ENCODE measurements around the gene GUCD1.
A peak's percentile ranks its signal among the peaks of the same experiment; 100 is the strongest.

The GUCD1 gene

DNA sequence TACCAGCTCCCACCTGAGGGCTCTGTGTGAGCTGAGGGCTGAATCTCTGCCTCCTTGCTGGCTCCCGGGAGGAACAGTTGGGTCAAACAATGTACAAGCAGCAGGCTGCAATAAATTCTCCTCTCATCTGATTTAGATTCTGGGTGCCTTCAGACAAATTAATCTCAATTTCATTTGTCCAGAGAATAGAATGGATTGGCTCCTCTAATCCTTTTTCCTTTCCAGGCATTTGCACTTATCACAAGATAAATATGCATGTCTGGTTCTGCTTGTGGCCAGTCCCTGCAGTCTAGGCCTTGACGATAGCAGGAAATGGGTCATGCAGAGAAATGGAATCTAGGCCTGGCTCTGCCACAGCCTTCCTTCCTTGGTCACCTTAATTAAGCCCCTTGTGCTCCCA, 31.1 kb downstream of the GUCD1 start:
- no peak for DNase-seq

DNA sequence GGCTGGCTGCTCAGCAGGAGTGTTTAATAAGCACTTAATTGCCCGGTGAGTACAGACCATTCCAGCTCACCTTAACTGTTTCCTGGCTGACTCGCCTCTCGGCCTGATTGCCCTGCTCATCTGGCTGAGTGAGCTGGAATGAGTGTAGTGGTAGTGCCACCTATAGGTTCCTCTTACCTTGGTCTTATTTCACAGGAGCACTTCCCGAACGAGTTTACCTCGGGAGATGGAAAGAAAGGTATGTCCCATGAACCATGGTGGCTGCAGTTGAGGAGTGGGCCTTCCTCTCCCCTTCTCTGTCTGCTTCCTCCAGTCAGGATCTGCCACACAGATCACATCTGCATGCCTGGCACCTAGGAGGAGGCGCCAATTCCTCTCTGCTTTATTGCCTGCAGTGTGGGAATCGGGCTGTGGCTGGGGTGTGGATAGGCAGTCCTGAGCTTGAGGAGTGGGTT, 33.1 kb downstream of the GUCD1 start:
- DNase-seq = peak; percentile 90

- DNase-seq = no peak
These were observed 35.4 kb downstream of the GUCD1 start for GRCh38 chr22:24519496-24519895.

GRCh38 chr22:24518771-24519485, 36.0 kb downstream of the GUCD1 start:
- DNase-seq = no peak

DNA sequence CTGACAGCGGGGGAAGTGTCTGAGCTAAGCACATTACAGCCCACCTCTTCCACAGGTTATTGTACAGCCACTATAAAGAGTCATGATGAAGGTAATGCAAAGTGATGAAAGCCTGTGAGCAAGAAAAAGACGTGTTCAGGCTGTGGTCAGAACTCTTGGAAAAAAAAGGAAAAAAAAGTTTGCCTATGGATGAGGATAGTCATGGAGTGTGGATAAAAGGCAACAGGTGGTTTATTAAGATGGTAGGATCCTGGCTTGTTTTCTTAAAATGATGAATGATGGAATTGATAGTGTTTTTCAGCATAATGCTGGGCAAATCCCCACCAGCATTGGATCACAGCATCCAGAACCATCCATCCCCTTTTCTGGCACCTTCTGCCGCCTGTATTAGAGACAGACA, 36.7 kb downstream of the GUCD1 start:
- no peak for DNase-seq

- no peak for DNase-seq
These were observed 37.5 kb downstream of the GUCD1 start for GRCh38 chr22:24517446-24517845.

DNA sequence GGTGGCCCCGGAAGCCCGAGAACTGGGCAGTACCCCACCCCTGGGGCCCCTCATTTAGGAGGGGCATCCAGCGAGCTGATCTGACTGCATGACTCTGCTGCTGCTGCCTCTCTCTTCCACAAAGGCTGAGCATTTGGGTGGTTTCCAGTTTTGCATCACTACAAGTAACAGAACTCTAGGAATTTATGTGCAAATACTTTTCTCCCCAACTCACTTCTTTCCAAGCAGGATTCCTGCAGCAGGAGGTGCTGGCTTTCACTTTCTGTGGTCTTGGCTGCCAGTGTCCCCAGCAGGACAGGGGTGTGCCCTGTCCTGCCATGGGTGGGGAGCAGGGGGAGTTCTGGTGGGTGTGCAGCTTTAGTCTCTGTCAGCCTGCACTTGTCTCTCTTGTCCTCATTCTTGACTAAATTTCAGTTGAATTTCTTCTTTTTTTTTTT, 38.6 kb downstream of the GUCD1 start:
- no peak for DNase-seq

DNA sequence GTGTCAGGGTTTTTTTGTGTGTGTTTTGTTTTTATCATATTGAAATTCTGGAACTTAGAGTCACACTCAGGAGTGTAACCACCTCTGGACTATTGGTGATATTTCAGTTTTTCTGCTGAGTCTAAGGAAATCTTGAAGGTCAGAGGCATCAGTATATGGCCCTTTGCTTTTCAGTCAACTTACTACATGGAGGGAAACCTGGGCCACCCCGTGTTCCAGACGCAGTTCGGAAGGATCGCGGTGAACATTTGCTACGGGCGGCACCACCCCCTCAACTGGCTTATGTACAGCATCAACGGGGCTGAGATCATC, 40.0 kb downstream of the GUCD1 start:
- no peak for DNase-seq

DNA sequence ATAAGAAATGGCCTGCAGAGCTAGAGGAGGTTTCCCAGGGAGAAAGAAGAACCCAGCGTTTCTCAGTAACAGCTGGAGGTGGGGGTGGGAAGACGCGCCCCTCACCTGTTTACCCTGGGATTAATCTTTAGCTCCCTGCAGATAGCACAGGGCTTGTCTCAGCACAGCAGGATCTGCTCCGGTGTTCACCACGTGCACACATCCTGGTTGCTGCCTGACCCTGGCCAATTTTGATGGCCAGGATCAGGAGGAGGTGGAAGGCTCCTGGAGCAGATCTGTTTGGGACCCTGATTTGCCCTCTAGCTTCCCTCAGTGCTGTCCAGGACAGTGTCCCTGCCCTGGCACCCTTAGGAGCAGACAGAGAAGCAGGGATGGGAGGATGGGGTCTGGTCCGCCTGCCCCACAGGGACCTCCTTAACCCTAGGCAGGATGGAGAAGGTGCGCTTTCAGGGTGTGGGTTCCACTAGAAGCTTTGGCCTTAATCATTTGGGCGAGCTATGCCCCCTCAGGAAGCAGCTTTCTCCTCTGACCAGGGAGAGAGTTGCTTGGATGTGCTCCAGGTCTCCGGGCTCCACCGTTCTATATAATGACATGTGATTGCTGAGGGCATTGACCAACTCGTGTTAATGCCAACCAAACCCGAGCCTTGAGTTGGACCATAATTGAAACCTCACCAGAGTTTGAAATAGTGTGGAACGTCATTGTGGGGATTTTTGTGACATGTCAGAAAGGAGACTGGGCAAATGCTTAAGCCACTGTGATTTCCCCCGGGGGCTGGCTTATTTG, 40.5 kb downstream of the GUCD1 start:
- no peak for DNase-seq

- DNase-seq = no peak
These were observed 41.3 kb downstream of the GUCD1 start for GRCh38 chr22:24513378-24514240.

DNA sequence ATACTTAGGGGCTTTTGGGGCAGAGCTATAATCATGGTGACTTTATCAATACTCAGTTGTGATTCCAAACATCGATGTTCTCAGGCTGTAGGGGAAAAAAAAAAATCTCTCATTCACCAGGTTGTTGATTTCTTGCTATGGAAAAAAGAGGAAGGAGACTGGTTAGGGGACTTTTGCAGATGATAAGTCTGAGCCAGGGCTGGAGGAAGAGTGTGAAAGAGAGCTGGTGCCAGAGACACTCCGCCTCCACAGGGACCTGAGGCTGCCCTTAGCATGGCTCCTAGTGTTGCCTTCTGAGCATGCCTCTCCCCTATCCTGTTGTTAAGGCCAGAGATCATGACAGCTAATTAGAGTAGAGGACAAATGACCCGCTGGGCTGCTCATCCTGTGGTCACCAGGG, 42.9 kb downstream of the GUCD1 start:
- DNase-seq = no peak

DNA sequence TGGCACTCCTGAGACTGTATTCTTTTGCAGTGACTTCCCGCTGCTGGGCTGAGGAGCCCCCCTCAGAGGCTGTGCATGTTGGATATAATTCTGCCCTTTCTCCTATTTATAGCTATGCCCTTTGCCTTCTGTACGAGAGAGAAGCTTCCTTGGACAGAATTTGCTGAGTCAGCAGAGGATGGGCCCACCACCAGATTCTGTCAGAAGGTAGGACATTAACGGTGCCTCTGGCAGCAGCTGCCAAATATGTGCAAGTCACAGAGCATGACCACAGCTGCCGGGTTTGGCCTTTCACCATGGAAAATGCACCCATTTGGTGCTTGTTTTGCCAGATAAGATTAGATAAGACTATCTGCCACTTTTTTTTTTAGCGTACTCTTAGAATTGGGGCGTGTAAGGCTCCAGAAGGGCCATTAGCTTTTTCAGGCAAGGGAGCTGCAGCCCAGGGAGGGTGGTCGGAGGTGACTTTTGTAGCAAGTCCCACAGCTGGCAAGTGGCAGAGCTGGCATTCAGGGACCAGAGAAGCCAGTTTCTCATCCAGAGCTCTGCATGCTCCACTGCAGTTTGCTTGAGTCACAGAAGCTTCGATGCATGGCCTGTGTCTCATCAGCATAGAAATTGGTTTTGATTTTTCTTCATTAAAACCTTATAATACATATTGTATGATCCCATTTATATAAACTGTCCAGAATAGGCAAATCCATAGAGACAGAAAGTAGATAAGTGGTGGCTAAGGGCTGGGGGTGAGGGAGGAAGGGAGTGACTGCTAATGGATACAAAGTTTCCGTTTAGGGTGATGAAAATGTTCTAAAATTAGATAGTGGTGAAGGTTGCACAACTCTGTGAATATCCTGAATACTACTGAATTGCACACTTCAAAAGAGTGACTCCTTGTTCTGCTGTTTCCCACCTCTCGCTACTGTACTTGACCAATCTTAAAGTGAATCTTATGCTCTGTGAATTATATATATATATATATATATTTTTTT, 44.0 kb downstream of the GUCD1 start:
- no peak for DNase-seq

DNA sequence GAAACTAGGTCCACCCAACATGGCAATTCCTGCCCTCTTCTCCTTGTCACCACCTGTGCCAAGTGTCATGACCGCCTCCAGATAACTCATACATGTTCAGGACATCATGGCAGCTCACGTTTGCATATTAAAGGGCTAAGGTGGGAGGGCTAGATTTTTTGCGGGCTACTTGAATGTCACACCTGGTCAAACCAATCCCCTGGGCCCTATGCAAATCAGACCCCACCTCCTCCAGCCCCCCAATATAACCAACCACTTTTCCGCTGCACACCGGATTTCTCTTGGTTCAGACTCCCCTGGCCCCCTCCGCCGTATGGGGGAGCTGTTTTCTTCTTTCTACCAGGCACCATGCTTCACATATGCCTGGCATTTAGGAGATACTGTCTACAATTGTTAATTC, 47.2 kb downstream of the GUCD1 start:
- DNase-seq = no peak

DNA sequence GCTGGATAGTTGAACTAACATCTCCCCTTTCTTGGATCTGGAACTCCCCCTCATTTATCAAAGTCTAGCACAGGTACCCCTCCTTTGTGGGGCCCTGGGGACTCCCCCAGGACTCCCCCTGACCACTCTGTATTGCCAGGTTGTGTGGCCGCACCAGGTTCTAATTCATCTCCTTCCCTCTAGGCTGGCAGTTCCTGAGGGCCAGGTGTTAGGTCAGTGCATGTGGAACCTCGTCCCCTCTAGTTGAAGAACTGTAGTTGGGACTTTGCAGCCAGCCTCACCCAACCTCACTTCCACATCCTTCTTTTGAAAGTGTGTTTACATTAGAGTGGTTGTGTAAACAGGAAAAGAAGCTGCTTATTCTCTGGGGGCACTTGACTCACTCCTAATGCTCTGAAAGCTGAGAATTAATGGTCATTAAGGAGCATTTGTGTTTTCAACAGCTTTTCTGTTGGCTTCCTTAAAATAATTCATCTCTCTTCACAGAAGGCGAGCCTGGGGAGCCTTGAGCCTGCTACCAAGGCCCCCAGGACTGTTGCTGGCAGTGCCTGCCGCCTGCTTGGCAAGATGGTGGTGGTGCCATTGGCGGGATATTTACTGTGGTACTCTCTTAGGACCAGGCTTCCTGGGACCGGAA, 48.0 kb downstream of the GUCD1 start:
- DNase-seq = peak; percentile 78

GRCh38 chr22:24504956-24505736, 49.8 kb downstream of the GUCD1 start:
- no peak for DNase-seq

GRCh38 chr22:24504540-24504939, 50.4 kb downstream of the GUCD1 start:
- no peak for DNase-seq

- DNase-seq = no peak
These were observed 51.0 kb downstream of the GUCD1 start for GRCh38 chr22:24503843-24504338.

DNA sequence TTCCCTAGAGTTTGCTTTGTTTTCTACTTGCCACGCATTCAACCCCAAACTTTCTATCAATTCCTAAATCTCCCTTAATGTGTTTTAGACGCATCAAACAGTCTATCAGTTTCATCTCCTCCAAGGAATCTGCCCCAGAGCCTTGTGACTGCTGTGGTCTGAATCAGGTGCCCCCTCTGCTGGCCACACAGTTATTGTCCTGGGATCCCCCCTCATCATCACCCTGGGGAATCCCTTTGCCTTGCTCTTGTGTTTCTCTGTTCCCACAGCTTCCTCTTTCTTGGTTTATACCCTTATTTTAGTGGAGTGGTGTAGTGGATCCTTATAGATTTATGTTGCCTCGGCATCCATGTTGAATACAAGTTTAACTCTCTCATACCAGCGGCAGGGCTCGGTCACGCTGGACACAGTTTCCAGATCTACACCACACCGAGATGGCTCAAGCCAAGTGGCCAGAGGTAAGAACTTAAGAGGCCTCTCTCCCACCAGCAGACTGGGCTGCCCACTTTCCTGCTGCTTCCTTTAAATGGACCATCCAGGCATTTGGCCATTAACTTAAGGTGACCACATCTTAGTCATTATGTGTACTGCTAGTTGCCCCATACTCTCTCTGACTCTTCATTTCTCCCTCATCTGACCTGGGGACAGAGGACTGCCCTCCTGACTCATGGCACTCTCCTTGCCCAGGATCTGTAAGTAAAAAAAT, 51.6 kb downstream of the GUCD1 start:
- DNase-seq = no peak

- DNase-seq = no peak
These were observed 52.4 kb downstream of the GUCD1 start for GRCh38 chr22:24502541-24502940.

DNA sequence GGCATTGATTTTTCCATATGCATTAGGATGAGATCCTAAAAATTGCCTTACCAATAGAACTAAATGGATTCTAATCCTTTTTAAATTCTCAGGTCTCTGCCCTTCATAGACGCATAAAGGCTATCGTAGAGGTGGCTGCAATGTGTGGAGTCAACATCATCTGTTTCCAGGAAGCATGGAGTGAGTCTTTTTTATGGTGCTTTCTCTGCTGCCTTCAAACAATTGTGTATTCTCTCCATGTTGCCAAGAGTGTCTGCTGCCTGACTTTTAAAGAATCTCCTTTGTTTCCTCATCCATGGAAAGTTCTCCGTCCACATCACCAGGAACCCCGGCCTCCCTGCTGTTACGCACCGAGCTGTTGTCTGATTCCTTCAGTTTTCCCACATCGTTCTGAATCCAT, 52.9 kb downstream of the GUCD1 start:
- no peak for DNase-seq

Data from NCI-H1105 (cell line).